ENCODE measurements around the gene EPN1.

DNA sequence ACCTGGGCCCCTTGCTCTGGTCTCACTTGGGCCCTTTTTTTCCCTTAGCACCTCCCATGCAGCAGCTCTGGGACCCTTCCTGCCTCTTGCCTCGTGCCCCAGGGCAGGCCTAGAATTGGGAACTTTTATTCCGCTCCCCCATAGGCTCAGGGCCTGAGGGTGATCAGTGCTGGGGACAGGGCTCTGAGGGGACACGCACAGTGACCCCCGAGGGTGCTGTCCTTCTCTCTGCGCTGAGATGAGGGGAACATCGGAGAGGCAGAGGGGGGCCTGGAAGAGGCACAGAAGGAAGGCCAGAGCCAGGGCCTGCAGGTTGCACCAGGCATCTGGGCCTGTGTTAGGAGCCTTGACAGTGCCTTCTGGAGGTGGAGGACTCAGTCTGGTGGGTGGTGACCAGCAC lies 10.8 kb downstream of the EPN1 start:
- TF ChIP-seq, protein P1, sequence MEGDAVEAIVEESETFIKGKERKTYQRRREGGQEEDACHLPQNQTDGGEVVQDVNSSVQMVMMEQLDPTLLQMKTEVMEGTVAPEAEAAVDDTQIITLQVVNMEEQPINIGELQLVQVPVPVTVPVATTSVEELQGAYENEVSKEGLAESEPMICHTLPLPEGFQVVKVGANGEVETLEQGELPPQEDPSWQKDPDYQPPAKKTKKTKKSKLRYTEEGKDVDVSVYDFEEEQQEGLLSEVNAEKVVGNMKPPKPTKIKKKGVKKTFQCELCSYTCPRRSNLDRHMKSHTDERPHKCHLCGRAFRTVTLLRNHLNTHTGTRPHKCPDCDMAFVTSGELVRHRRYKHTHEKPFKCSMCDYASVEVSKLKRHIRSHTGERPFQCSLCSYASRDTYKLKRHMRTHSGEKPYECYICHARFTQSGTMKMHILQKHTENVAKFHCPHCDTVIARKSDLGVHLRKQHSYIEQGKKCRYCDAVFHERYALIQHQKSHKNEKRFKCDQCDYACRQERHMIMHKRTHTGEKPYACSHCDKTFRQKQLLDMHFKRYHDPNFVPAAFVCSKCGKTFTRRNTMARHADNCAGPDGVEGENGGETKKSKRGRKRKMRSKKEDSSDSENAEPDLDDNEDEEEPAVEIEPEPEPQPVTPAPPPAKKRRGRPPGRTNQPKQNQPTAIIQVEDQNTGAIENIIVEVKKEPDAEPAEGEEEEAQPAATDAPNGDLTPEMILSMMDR (IDR thresholded peaks at IDR 0.05; ENCODE audit: low read length), result no peak
- no peak for TF ChIP-seq EZH2 (IDR thresholded peaks at IDR 0.05; ENCODE audit: borderline replicate concordance, low read length)

Data from OCI-LY1 (cell line).